LNCAP (cell line): Measurements from ENCODE around the gene DAW1.

ENCODE experiments used
- TF ChIP-seq, protein P1 (sequence below): fragments of 450-650 bp; IDR thresholded peaks from 2 replicates; pipeline ENCODE4 v1.5.1; 2017; ENCODE audit warnings: mild to moderate bottlenecking

DAW1 gene

GRCh38 chr2:227862741-227863588, 8.5 kb upstream of the DAW1 start:
- TF ChIP-seq, protein P1, sequence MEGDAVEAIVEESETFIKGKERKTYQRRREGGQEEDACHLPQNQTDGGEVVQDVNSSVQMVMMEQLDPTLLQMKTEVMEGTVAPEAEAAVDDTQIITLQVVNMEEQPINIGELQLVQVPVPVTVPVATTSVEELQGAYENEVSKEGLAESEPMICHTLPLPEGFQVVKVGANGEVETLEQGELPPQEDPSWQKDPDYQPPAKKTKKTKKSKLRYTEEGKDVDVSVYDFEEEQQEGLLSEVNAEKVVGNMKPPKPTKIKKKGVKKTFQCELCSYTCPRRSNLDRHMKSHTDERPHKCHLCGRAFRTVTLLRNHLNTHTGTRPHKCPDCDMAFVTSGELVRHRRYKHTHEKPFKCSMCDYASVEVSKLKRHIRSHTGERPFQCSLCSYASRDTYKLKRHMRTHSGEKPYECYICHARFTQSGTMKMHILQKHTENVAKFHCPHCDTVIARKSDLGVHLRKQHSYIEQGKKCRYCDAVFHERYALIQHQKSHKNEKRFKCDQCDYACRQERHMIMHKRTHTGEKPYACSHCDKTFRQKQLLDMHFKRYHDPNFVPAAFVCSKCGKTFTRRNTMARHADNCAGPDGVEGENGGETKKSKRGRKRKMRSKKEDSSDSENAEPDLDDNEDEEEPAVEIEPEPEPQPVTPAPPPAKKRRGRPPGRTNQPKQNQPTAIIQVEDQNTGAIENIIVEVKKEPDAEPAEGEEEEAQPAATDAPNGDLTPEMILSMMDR, result no peak

- TF ChIP-seq, protein P1, result no peak
Measured at GRCh38 chr2:227864161-227864756, 7.2 kb upstream of the DAW1 start.

- TF ChIP-seq, protein P1, result no peak
Measured at GRCh38 chr2:227865291-227865690, 6.1 kb upstream of the DAW1 start.

- TF ChIP-seq, protein P1, result no peak
Measured at GRCh38 chr2:227867386-227867785, 4.0 kb upstream of the DAW1 start.

- TF ChIP-seq, protein P1, result no peak
Measured at GRCh38 chr2:227870710-227871374, 589 bp upstream of the DAW1 start.

- TF ChIP-seq, protein P1, result no peak
Measured at GRCh38 chr2:227872676-227873075, 1.2 kb downstream of the DAW1 start.

GRCh38 chr2:227876300-227876801, 4.9 kb downstream of the DAW1 start:
- TF ChIP-seq, protein P1, result no peak
